Measurements from ENCODE around the gene TMEM213. TPM values are rescaled to one million over a fixed set of nuclear protein-coding genes. Genes with fewer than 3 reads are reported as not detected.

The TMEM213 gene
- total and polyA plus RNA-seq, 2 experiments from 2014 or later = not detected

DNA sequence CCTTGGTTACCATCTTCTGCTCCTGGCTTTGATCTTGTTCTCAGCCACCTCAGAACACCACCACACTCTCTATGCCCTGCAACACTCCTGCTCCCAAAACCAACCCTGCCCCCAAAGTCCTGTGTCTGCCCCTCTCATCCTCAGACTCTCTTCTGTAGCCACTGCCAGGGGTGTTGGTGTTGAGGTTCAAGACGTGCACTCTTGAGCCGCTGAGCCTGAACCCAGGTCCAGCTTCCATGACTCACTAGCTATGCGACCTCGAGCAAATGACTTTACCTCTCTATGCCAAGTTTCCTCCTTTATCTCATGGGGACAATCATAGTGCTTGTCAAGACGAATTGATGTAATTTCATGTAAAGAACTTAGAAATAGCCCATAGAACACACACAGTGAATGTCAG is 1.0 kb downstream of the TMEM213 start:
- H3K36me3 ChIP-seq (ENCODE audit: low read depth) = no peaks in the 10 kb centered on the region
- no peaks in the 10 kb centered on the region for H3K4me1 ChIP-seq (ENCODE audit: insufficient read depth)
- in situ Hi-C loops (cut with MboI) = no loop called here
- no peak for DNase-seq
- no peak for TF ChIP-seq EZH2 (IDR thresholded peaks at IDR 0.05; ENCODE audit: insufficient read depth, poor library complexity, severe bottlenecking)
- TF ChIP-seq EZH2phosphoT487 (IDR thresholded peaks at IDR 0.05; ENCODE audit: insufficient read depth, low read depth) = no peak
- H3K27ac ChIP-seq = no peak overlapping the region
- H2AFZ ChIP-seq = no peak overlapping the region
- H3K9me3 ChIP-seq (ENCODE audit: low read depth) = no peaks in the 10 kb centered on the region
- no peaks in the 10 kb centered on the region for H3K79me2 ChIP-seq (ENCODE audit: insufficient read depth)
- no peaks in the 10 kb centered on the region for H4K20me1 ChIP-seq (ENCODE audit: insufficient read depth)
- no peaks in the 10 kb centered on the region for H3F3A ChIP-seq (ENCODE audit: insufficient read depth)
- H3K9me2 ChIP-seq (ENCODE audit: insufficient read depth) = no peaks in the 10 kb centered on the region
- no peak overlapping the region for H3K4me2 ChIP-seq (ENCODE audit: unreplicated experiment)
- H3K9ac ChIP-seq = no peak overlapping the region
- 35 to 44% methylated on average over 5 of the region's 5 CpGs for WGBS, 2 experiments (ENCODE audit: low coverage in 1 of 2, low lambda C conversion rate in 2 of 2, missing lambda C conversion rate in 2 of 2)
- peaks cover 29% of the 10 kb centered on the region for H3K27me3 ChIP-seq (replicated peaks; ENCODE audit: insufficient read depth)
- no peak overlapping the region for H3K4me3 ChIP-seq

DNA sequence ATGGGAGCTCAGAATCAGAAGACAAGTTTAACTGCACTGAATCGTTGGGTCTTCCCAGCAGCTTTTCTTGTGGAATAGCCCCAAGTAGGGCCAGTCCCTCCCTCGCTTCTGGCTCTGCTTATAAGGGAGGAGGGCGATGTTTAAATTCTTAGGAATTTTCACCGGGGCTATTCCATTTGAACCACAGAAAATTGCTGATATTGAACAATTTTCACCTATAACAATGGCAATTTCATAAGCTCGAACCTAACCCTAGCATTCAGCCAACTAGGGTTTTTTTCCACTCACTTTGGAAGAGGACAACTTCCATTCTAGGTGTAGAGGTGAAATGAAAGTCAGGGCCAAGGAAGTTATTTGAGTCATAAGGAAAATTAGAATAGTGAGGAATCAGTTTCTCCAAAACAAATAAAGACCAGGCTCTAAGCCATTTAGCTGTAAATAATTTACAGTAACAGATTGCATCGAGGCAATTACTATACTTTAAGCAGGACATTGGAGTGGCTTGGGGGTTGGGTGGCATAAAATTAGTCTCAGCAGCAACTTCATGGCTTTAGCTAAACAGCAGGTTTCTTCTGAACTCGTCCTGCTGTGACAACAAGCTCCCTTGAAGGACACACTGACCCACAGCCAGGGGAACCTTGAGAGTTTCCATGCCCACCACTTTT is 1.7 kb downstream of the TMEM213 start:
- H3K4me2 ChIP-seq (ENCODE audit: unreplicated experiment) = no peak overlapping the region
- no peak for TF ChIP-seq EZH2 (IDR thresholded peaks at IDR 0.05; ENCODE audit: insufficient read depth, poor library complexity, severe bottlenecking)
- no peak for TF ChIP-seq EZH2phosphoT487 (IDR thresholded peaks at IDR 0.05; ENCODE audit: insufficient read depth, low read depth)
- peaks cover 28% of the 10 kb centered on the region for H3K27me3 ChIP-seq (replicated peaks; ENCODE audit: insufficient read depth)
- H3K9me2 ChIP-seq (ENCODE audit: insufficient read depth) = no peaks in the 10 kb centered on the region
- in situ Hi-C loops (cut with MboI) = no loop called here
- H3K27ac ChIP-seq = no peak overlapping the region
- H3F3A ChIP-seq (ENCODE audit: insufficient read depth) = no peaks in the 10 kb centered on the region
- no peaks in the 10 kb centered on the region for H3K36me3 ChIP-seq (ENCODE audit: low read depth)
- no peaks in the 10 kb centered on the region for H4K20me1 ChIP-seq (ENCODE audit: insufficient read depth)
- no peak overlapping the region for H2AFZ ChIP-seq
- H3K4me1 ChIP-seq (ENCODE audit: insufficient read depth) = no peaks in the 10 kb centered on the region
- H3K9ac ChIP-seq = no peak overlapping the region
- no peak for DNase-seq
- no peak overlapping the region for H3K4me3 ChIP-seq
- 17 to 29% methylated on average over 7 of the region's 7 CpGs for WGBS, 2 experiments (ENCODE audit: low coverage in 1 of 2, low lambda C conversion rate in 2 of 2, missing lambda C conversion rate in 2 of 2)
- H3K79me2 ChIP-seq (ENCODE audit: insufficient read depth) = no peaks in the 10 kb centered on the region
- H3K9me3 ChIP-seq (ENCODE audit: low read depth) = no peaks in the 10 kb centered on the region

DNA sequence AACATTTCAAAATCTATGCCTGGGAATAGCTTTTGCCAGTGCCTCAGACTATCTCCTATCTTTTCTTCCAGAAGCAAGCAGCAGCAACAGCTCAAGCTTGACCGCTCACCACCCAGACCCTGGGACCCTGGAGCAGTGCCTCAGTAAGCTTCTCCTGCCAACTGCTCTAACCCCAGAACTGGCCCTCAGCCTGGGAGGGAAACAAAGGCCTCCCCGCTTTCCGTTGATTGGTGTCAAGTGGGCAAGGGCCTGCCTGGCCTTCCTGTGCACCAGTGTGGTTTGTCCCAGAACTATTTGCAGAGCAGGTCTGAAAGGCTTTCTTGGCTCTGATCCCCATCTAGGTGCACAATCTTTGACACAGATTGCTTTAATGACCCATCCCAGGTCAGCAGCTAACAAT is 3.5 kb downstream of the TMEM213 start:
- H3K9me3 ChIP-seq (ENCODE audit: low read depth) = no peaks in the 10 kb centered on the region
- H2AFZ ChIP-seq = no peak overlapping the region
- no peak overlapping the region for H3K9ac ChIP-seq
- H3K36me3 ChIP-seq (ENCODE audit: low read depth) = no peaks in the 10 kb centered on the region
- no peak overlapping the region for H3K4me2 ChIP-seq (ENCODE audit: unreplicated experiment)
- no peak overlapping the region for H3K27ac ChIP-seq
- no peaks in the 10 kb centered on the region for H3K4me1 ChIP-seq (ENCODE audit: insufficient read depth)
- H3F3A ChIP-seq (ENCODE audit: insufficient read depth) = no peaks in the 10 kb centered on the region
- peaks cover 40% of the 10 kb centered on the region for H3K27me3 ChIP-seq (replicated peaks; ENCODE audit: insufficient read depth)
- no peaks in the 10 kb centered on the region for H3K79me2 ChIP-seq (ENCODE audit: insufficient read depth)
- WGBS, 2 experiments (ENCODE audit: low coverage in 1 of 2, low lambda C conversion rate in 2 of 2, missing lambda C conversion rate in 2 of 2) = 78 to 80% methylated on average over 3 of the region's 3 CpGs
- in situ Hi-C loops (cut with MboI) = no loop called here
- H3K9me2 ChIP-seq (ENCODE audit: insufficient read depth) = no peaks in the 10 kb centered on the region
- H4K20me1 ChIP-seq (ENCODE audit: insufficient read depth) = no peaks in the 10 kb centered on the region
- no peak for TF ChIP-seq EZH2phosphoT487 (IDR thresholded peaks at IDR 0.05; ENCODE audit: insufficient read depth, low read depth)
- TF ChIP-seq EZH2 (IDR thresholded peaks at IDR 0.05; ENCODE audit: insufficient read depth, poor library complexity, severe bottlenecking) = no peak
- H3K4me3 ChIP-seq = no peak overlapping the region
- DNase-seq = no peak

DNA sequence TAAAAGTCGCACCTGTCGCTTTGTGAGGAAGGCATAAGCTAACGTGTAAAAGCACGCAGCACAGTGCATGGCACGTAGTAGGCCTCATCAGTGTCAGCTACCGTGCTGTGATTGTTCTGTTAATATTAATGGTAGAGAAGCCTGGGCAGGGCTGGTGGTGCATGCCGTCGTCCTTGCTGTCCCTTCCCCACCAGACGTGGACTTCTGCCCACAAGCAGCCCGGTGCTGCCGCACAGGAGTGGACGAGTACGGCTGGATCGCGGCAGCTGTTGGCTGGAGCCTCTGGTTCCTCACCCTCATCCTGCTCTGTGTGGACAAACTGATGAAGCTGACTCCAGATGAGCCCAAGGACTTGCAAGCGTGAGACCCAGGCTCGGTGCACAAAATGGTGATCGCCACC is 4.9 kb downstream of the TMEM213 start:
- no peak for DNase-seq
- Histone ChIP-seq H3K27me3 (replicated peaks; ENCODE audit: insufficient read depth) (peaks cover 43% of the 10 kb centered on the region), H3K79me2 (ENCODE audit: insufficient read depth) (no peaks in the 10 kb centered on the region), H3K4me2 (ENCODE audit: unreplicated experiment) (no peak overlapping the region), H3K9me2 (ENCODE audit: insufficient read depth) (no peaks in the 10 kb centered on the region), H2AFZ (no peak overlapping the region), H3K4me3 (no peak overlapping the region), H3K9ac (no peak overlapping the region), H3F3A (ENCODE audit: insufficient read depth) (no peaks in the 10 kb centered on the region), H4K20me1 (ENCODE audit: insufficient read depth) (no peaks in the 10 kb centered on the region), H3K4me1 (ENCODE audit: insufficient read depth) (no peaks in the 10 kb centered on the region), H3K36me3 (ENCODE audit: low read depth) (no peaks in the 10 kb centered on the region), H3K27ac (no peak overlapping the region), H3K9me3 (ENCODE audit: low read depth) (no peaks in the 10 kb centered on the region)
- 67 to 68% methylated on average over 18 of the region's 18 CpGs for WGBS, 2 experiments (ENCODE audit: low coverage in 1 of 2, low lambda C conversion rate in 2 of 2, missing lambda C conversion rate in 2 of 2)
- TF ChIP-seq EZH2 (IDR thresholded peaks at IDR 0.05; ENCODE audit: insufficient read depth, poor library complexity, severe bottlenecking) = no peak
- no peak for TF ChIP-seq EZH2phosphoT487 (IDR thresholded peaks at IDR 0.05; ENCODE audit: insufficient read depth, low read depth)
- in situ Hi-C loops (cut with MboI) = no loop called here
